ENCODE data around the gene BRCA2.

Gene BRCA2

GRCh38 chr13:32298695-32299094, 16.6 kb upstream of the BRCA2 start:
- no peak for DNase-seq (ENCODE audit: low read depth)
- TF ChIP-seq, protein P1, sequence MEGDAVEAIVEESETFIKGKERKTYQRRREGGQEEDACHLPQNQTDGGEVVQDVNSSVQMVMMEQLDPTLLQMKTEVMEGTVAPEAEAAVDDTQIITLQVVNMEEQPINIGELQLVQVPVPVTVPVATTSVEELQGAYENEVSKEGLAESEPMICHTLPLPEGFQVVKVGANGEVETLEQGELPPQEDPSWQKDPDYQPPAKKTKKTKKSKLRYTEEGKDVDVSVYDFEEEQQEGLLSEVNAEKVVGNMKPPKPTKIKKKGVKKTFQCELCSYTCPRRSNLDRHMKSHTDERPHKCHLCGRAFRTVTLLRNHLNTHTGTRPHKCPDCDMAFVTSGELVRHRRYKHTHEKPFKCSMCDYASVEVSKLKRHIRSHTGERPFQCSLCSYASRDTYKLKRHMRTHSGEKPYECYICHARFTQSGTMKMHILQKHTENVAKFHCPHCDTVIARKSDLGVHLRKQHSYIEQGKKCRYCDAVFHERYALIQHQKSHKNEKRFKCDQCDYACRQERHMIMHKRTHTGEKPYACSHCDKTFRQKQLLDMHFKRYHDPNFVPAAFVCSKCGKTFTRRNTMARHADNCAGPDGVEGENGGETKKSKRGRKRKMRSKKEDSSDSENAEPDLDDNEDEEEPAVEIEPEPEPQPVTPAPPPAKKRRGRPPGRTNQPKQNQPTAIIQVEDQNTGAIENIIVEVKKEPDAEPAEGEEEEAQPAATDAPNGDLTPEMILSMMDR (IDR thresholded peaks at IDR 0.05; ENCODE audit: low read length, missing control alignments) = no peak
- no peak overlapping the region for H3K4me3 ChIP-seq (replicated peaks; ENCODE audit: low read depth, low read length)

DNA sequence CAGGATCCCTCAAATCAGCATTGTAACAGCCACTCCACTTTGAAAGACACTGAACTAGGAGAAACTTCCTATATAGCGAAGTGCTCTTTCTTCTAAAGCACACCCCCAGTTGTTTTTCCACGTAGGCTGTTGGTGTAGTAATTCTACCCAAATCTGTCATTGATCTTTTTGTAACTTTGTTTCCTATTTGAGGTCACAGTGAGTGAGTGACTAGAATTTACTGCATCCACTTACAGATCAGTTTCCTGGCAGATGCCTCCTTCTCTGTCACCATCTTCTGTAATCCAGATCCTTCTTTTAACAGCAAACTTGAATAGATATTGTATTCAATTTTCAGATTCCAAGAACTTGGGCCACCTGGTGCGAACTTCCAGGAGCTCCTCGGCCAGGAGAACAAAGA, 15.4 kb upstream of the BRCA2 start:
- H3K4me3 ChIP-seq (replicated peaks; ENCODE audit: low read depth, low read length) = no peak overlapping the region
- no peak for DNase-seq (ENCODE audit: low read depth)

GRCh38 chr13:32300406-32300805, 14.9 kb upstream of the BRCA2 start:
- no peak for DNase-seq (ENCODE audit: low read depth)
- H3K4me3 ChIP-seq (replicated peaks; ENCODE audit: low read depth, low read length) = no peak overlapping the region
- TF ChIP-seq, protein P1 (IDR thresholded peaks at IDR 0.05; ENCODE audit: low read length, missing control alignments) = no peak

More for the DNA sequence above, 15.4 kb upstream of the BRCA2 start:
- TF ChIP-seq, protein P1 (IDR thresholded peaks at IDR 0.05; ENCODE audit: low read length, missing control alignments) = no peak

DNA sequence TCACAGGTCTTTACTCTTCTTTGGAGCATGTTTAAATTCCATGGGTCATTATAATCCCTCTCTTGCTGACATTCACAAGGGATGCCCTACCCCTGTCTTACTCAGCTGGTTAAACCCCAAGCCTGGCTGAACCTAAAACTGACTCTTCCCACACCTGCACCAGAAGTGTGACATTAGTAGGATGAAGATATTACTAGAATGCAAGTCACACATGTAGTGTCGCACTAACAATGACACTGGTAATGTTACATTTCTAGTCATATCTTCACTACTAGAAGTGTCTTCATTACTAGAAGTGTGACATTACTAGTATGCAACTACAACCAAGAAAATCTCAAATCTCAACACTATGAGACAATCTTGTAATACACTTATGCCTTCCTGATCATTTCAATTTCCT, 14.4 kb upstream of the BRCA2 start:
- DNase-seq (ENCODE audit: low read depth) = no peak
- TF ChIP-seq, protein P1 (IDR thresholded peaks at IDR 0.05; ENCODE audit: low read length, missing control alignments) = no peak

DNA sequence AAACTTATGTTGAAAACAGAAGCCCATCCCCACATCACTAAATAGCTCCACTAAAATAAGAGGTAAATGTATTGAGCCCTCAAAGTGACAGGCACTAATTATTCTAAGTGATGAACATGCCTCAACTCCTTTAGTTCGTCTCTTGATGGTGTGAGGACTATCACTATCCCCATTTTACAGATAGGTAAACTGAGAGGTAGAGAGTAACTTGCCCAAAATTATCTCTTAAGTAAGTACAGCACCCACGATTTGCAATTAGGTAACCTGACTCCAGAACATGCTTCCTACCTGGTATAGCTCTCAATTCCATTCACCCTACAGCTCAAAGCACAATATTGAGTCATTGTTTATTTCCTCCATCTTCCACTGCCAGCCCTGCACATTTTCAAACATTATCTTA, 12.8 kb upstream of the BRCA2 start:
- no peak for DNase-seq (ENCODE audit: low read depth)
- no peak overlapping the region for H3K4me3 ChIP-seq (replicated peaks; ENCODE audit: low read depth, low read length)
- TF ChIP-seq, protein P1 (IDR thresholded peaks at IDR 0.05; ENCODE audit: low read length, missing control alignments) = no peak

More for the DNA sequence above, 14.4 kb upstream of the BRCA2 start:
- no peak overlapping the region for H3K4me3 ChIP-seq (replicated peaks; ENCODE audit: low read depth, low read length)

DNA sequence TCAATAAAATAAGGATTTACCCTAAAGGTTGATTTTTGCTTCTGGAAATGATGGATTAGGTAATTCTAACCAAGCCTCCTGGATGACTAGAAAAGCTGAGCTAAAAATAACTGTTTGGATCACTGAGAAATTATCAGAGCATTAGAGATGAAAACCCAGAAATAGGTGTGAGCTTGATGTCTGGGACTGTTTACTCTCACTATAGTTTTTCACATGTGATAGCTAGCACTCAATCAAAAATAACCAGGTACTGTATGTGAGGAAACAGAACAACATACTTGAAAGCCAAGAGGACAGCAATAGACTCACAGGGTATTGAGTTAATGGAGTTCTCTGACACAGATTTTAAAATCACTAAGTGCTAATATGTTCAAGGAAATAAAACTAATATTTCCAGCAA, 9.7 kb upstream of the BRCA2 start:
- DNase-seq (ENCODE audit: low read depth) = no peak
- TF ChIP-seq, protein P1 (IDR thresholded peaks at IDR 0.05; ENCODE audit: low read length, missing control alignments) = no peak
- no peak overlapping the region for H3K4me3 ChIP-seq (replicated peaks; ENCODE audit: low read depth, low read length)

- H3K4me3 ChIP-seq (replicated peaks; ENCODE audit: low read depth, low read length) = no peak overlapping the region
- TF ChIP-seq, protein P1 (IDR thresholded peaks at IDR 0.05; ENCODE audit: low read length, missing control alignments) = no peak
- no peak for DNase-seq (ENCODE audit: low read depth)
Observed at GRCh38 chr13:32309312-32310133, 5.8 kb upstream of the BRCA2 start.
